Nephron progenitor cell (in vitro differentiated cells): ENCODE data around the gene LRFN2.
A peak's percentile ranks its signal among the peaks of the same experiment; 100 is the strongest.

Source experiments
- DNase-seq: peaks from one replicate; pipeline ENCODE4 v3.0.0; 2021
- H3K27ac Mint-ChIP-seq: 2 replicates; pipeline ENCODE4 v1.8.0; 2021; ENCODE audit warnings: mild to moderate bottlenecking, moderate library complexity, mixed read lengths
- H3K27me3 Mint-ChIP-seq: 2 replicates; pipeline ENCODE4 v1.8.0; 2021; ENCODE audit warnings: mild to moderate bottlenecking, low read depth, mixed read lengths; ENCODE audit not compliant: poor library complexity
- H3K36me3 Mint-ChIP-seq: 2 replicates; pipeline ENCODE4 v1.8.0; 2021; ENCODE audit warnings: low read depth, mixed read lengths
- H3K4me1 Mint-ChIP-seq: 2 replicates; pipeline ENCODE4 v1.8.0; 2021; ENCODE audit warnings: mixed read lengths
- H3K4me3 Mint-ChIP-seq: 2 replicates; pipeline ENCODE4 v1.8.0; 2021; ENCODE audit warnings: mild to moderate bottlenecking, moderate library complexity, mixed read lengths
- H3K9me3 Mint-ChIP-seq: 2 replicates; pipeline ENCODE4 v1.8.0; 2021; ENCODE audit warnings: mild to moderate bottlenecking, moderate library complexity, mixed read lengths
- CTCF ChIP-seq: fragments of 200-600 bp; sonication (generic); IDR thresholded peaks from 2 replicates; pipeline ENCODE4 v1.5.0; 2021; ENCODE audit warnings: antibody characterized with exemption

The LRFN2 gene

GRCh38 chr6:40559056-40559455 lies 28.1 kb downstream of the LRFN2 start:
- Mint-ChIP-seq H3K4me3 (no peak overlapping the region), H3K9me3 (no peaks in the 10 kb centered on the region), H3K36me3 (no peaks in the 10 kb centered on the region), H3K4me1 (peaks cover 60% of the 10 kb centered on the region), H3K27ac (no peak overlapping the region), H3K27me3 (peaks cover 50% of the 10 kb centered on the region)
- TF ChIP-seq CTCF = no peak
- DNase-seq = peak; percentile 21

- Mint-ChIP-seq H3K36me3 (no peaks in the 10 kb centered on the region), H3K27me3 (peaks cover 58% of the 10 kb centered on the region), H3K9me3 (no peaks in the 10 kb centered on the region), H3K4me1 (peaks cover 52% of the 10 kb centered on the region), H3K4me3 (no peak overlapping the region), H3K27ac (no peak overlapping the region)
- no peak for TF ChIP-seq CTCF
- no peak for DNase-seq
These were observed 29.1 kb downstream of the LRFN2 start for GRCh38 chr6:40558102-40558501.

- peaks cover 40% of the 10 kb centered on the region for H3K4me1 Mint-ChIP-seq
- H3K36me3 Mint-ChIP-seq = no peaks in the 10 kb centered on the region
- H3K27me3 Mint-ChIP-seq = peaks cover 65% of the 10 kb centered on the region
- no peaks in the 10 kb centered on the region for H3K9me3 Mint-ChIP-seq
- no peak for DNase-seq
- H3K4me3 Mint-ChIP-seq = no peak overlapping the region
- H3K27ac Mint-ChIP-seq = no peak overlapping the region
- TF ChIP-seq CTCF = no peak
These were observed 30.3 kb downstream of the LRFN2 start for GRCh38 chr6:40556881-40557280.

- no peak for DNase-seq
- Mint-ChIP-seq H3K27me3 (peaks cover 60% of the 10 kb centered on the region), H3K4me3 (no peak overlapping the region), H3K9me3 (no peaks in the 10 kb centered on the region), H3K27ac (no peak overlapping the region), H3K36me3 (no peaks in the 10 kb centered on the region), H3K4me1 (peaks cover 38% of the 10 kb centered on the region)
- TF ChIP-seq CTCF = no peak
These were observed 31.1 kb downstream of the LRFN2 start for GRCh38 chr6:40556023-40556422.

- no peak for TF ChIP-seq CTCF
- Mint-ChIP-seq H3K27me3 (peaks cover 56% of the 10 kb centered on the region), H3K4me1 (peaks cover 37% of the 10 kb centered on the region), H3K36me3 (no peaks in the 10 kb centered on the region), H3K4me3 (no peak overlapping the region), H3K27ac (no peak overlapping the region), H3K9me3 (no peaks in the 10 kb centered on the region)
- no peak for DNase-seq
These were observed 32.1 kb downstream of the LRFN2 start for GRCh38 chr6:40555092-40555491.

GRCh38 chr6:40552941-40553340 lies 34.2 kb downstream of the LRFN2 start:
- H3K4me3 Mint-ChIP-seq = no peak overlapping the region
- H3K27ac Mint-ChIP-seq = no peak overlapping the region
- no peak for DNase-seq
- no peak for TF ChIP-seq CTCF
- H3K9me3 Mint-ChIP-seq = no peaks in the 10 kb centered on the region
- no peaks in the 10 kb centered on the region for H3K36me3 Mint-ChIP-seq
- H3K4me1 Mint-ChIP-seq = peaks cover 16% of the 10 kb centered on the region
- peaks cover 51% of the 10 kb centered on the region for H3K27me3 Mint-ChIP-seq
